Measurements from ENCODE around the gene DDX47.

GRCh38 chr12:12813120-12814101 lies at the start of gene DDX47:
- TF ChIP-seq, protein P1, sequence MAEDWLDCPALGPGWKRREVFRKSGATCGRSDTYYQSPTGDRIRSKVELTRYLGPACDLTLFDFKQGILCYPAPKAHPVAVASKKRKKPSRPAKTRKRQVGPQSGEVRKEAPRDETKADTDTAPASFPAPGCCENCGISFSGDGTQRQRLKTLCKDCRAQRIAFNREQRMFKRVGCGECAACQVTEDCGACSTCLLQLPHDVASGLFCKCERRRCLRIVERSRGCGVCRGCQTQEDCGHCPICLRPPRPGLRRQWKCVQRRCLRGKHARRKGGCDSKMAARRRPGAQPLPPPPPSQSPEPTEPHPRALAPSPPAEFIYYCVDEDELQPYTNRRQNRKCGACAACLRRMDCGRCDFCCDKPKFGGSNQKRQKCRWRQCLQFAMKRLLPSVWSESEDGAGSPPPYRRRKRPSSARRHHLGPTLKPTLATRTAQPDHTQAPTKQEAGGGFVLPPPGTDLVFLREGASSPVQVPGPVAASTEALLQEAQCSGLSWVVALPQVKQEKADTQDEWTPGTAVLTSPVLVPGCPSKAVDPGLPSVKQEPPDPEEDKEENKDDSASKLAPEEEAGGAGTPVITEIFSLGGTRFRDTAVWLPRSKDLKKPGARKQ (CRISPR knock-in tag; IDR thresholded peaks at IDR 0.05) = no peak
- TF ChIP-seq TCF7L2 (IDR thresholded peaks at IDR 0.05; ENCODE audit: low read depth, low read length) (no peak), CC2D1A (IDR thresholded peaks at IDR 0.05) (no peak), DNMT1 (IDR thresholded peaks at IDR 0.05) (no peak), SMARCE1 (IDR thresholded peaks at IDR 0.05) (no peak), RFX5 (IDR thresholded peaks at IDR 0.05; ENCODE audit: low read depth, low read length) (no peak)
